ENCODE measurements around the gene ARID2. TPM values are rescaled to one million over a fixed set of nuclear protein-coding genes. Genes with fewer than 3 reads are reported as not detected.

The ARID2 gene
- total and polyA plus RNA-seq, 3 experiments from 2014 or later, result 12.9 to 26.7 (median 25.5) TPM

DNA sequence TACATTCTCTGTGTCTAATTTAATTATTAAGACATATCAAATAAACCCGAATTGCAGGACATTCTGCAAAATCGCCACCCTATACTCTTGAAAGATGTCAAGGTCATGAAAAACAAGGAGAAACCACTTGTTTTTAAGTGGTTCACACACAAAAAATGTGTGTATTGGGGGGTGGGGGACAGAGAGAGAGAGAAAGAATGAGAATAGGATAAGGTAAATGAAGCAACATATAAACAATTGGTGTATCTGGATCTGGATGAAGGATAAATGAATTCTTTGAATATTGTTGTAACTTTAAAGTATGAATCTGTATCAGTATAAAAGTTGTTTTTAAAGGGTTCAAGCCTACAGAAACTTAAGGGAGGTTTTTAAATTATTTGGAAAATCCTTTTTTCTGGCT lies 72.1 kb downstream of the ARID2 start:
- H3K27me3 ChIP-seq (ENCODE audit: insufficient read depth, low read length, poor library complexity, severe bottlenecking), result no peaks in the 10 kb centered on the region
- H3K27me3 Mint-ChIP-seq, result no peaks in the 10 kb centered on the region
- CTCF ChIA-PET, result no interaction called here

DNA sequence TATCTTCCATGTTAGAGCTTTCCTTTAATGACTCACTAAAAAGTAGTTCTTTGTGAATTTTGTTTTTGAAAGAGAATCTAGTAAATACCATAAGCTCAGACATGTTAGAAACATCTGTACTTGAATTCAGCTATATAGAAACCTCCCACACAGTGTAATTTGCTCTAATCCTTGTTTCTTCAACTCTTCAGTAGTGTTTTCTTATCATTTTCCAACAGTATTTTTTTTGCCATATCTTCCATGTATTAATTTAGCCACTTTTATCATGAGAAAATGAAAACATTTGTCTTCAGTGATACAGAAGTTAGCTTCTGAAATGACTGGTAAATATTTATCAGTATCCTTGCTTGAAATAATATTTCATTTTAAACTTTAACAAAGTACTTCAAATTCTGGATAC lies 73.6 kb downstream of the ARID2 start:
- Histone ChIP-seq H3K9me3 (ENCODE audit: low read length) (no peaks in the 10 kb centered on the region), H3K27ac (ENCODE audit: low read depth, low read length) (no peak overlapping the region), H3K36me3 (ENCODE audit: insufficient read depth, low read length) (no peaks in the 10 kb centered on the region), H3K27me3 (ENCODE audit: insufficient read depth, low read length, poor library complexity, severe bottlenecking) (no peaks in the 10 kb centered on the region), H3K4me1 (ENCODE audit: insufficient read depth, low read length) (no peaks in the 10 kb centered on the region), H3K4me3 (ENCODE audit: low read length) (no peak overlapping the region)
- peak overlapping the region in 3 of 8 donors; percentile 12 to 55 (median 19) for H3K27ac Mint-ChIP-seq
- DNase-seq, result no peak
- peaks cover 53 to 69% (median 63%) of the 10 kb centered on the region in 3 donors for H3K4me1 Mint-ChIP-seq
- H3K9me3 Mint-ChIP-seq, result no peaks in the 10 kb centered on the region
- CTCF ChIA-PET, result no interaction called here
- no peaks in the 10 kb centered on the region for H3K27me3 Mint-ChIP-seq
- no peak overlapping the region for H3K4me3 Mint-ChIP-seq
- POLR2A ChIA-PET, result no interaction called here
- H3K36me3 Mint-ChIP-seq, result peaks cover 6 to 14% (median 11%) of the 10 kb centered on the region in 3 donors

More for the DNA sequence above, 72.1 kb downstream of the ARID2 start:
- Mint-ChIP-seq H3K4me3 (no peak overlapping the region), H3K9me3 (no peaks in the 10 kb centered on the region), H3K27ac (peak overlapping the region in 1 of 8 donors; percentile 54), H3K36me3 (peaks cover 6 to 14% (median 11%) of the 10 kb centered on the region in 3 donors), H3K4me1 (peaks cover 47 to 57% (median 50%) of the 10 kb centered on the region in 3 donors)
- H3K4me3 ChIP-seq (ENCODE audit: low read length), result no peak overlapping the region
- no peak overlapping the region for H3K27ac ChIP-seq (ENCODE audit: low read depth, low read length)
- H3K9me3 ChIP-seq (ENCODE audit: low read length), result no peaks in the 10 kb centered on the region
- H3K36me3 ChIP-seq (ENCODE audit: insufficient read depth, low read length), result no peaks in the 10 kb centered on the region
- POLR2A ChIA-PET, result no interaction called here
- H3K4me1 ChIP-seq (ENCODE audit: insufficient read depth, low read length), result no peaks in the 10 kb centered on the region
- no peak for DNase-seq

DNA sequence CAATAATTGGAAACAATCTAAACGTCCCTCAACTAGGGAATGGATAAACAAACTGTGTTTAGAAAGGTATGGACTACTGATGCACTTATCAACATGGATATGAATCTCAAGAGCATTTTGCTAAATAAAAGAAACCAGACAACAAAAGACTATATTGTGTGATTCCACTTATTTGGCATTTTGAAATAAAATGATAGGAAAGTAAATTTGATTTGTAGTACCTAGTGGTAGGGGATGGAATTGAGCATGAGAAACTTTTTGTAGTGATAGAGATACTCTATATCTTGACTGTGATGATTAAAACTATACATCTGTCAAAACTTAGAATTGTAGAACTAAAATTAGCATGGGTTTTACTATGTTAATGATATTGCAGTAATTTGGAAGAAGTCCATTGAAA lies 87.1 kb downstream of the ARID2 start:
- POLR2A ChIA-PET, result no interaction called here
- Mint-ChIP-seq H3K36me3 (peaks cover 0 to 58% (median 11%) of the 10 kb centered on the region in 3 donors), H3K4me3 (no peak overlapping the region), H3K9me3 (no peaks in the 10 kb centered on the region), H3K4me1 (peaks cover 0 to 14% (median 4%) of the 10 kb centered on the region in 3 donors), H3K27me3 (no peaks in the 10 kb centered on the region), H3K27ac (no peak overlapping the region)
- Histone ChIP-seq H3K4me1 (ENCODE audit: insufficient read depth, low read length) (no peaks in the 10 kb centered on the region), H3K27me3 (ENCODE audit: insufficient read depth, low read length, poor library complexity, severe bottlenecking) (no peaks in the 10 kb centered on the region), H3K9me3 (ENCODE audit: low read length) (no peaks in the 10 kb centered on the region), H3K27ac (ENCODE audit: low read depth, low read length) (no peak overlapping the region), H3K36me3 (ENCODE audit: insufficient read depth, low read length) (peaks cover 8% of the 10 kb centered on the region), H3K4me3 (ENCODE audit: low read length) (no peak overlapping the region)
- CTCF ChIA-PET, result no interaction called here
- no peak for DNase-seq

DNA sequence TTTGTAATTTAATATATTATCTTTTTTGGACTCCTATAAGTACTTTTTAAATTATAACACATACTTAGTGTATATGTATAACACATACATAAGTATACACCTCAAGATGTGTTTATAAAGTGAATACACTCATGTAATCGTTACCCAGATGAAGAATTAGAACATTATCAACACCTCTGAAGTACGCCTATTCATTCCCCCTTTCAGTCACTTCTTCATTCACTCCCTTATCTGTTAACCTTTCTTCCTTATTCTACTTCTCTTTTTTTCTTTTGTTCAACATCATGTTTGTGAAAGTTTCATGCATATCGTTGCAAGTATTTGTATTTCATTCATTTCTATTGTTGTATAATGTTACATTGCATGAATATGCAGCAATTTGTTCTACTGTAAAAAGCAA lies 98.5 kb downstream of the ARID2 start:
- Histone ChIP-seq H3K4me3 (ENCODE audit: low read length) (no peak overlapping the region), H3K27ac (ENCODE audit: low read depth, low read length) (no peak overlapping the region), H3K27me3 (ENCODE audit: insufficient read depth, low read length, poor library complexity, severe bottlenecking) (no peaks in the 10 kb centered on the region), H3K36me3 (ENCODE audit: insufficient read depth, low read length) (peaks cover 13% of the 10 kb centered on the region), H3K4me1 (ENCODE audit: insufficient read depth, low read length) (no peaks in the 10 kb centered on the region), H3K9me3 (ENCODE audit: low read length) (no peaks in the 10 kb centered on the region)
- peaks cover 0 to 6% (median 0%) of the 10 kb centered on the region in 5 donors for H3K9me3 Mint-ChIP-seq
- peaks cover 29 to 54% (median 30%) of the 10 kb centered on the region in 3 donors for H3K36me3 Mint-ChIP-seq
- DNase-seq, result no peak
- no peaks in the 10 kb centered on the region for H3K27me3 Mint-ChIP-seq
- ChIA-PET CTCF (no interaction called here), POLR2A (no interaction called here)
- no peak overlapping the region for H3K27ac Mint-ChIP-seq
- H3K4me3 Mint-ChIP-seq, result no peak overlapping the region
- peaks cover 4 to 21% (median 21%) of the 10 kb centered on the region in 3 donors for H3K4me1 Mint-ChIP-seq

DNA sequence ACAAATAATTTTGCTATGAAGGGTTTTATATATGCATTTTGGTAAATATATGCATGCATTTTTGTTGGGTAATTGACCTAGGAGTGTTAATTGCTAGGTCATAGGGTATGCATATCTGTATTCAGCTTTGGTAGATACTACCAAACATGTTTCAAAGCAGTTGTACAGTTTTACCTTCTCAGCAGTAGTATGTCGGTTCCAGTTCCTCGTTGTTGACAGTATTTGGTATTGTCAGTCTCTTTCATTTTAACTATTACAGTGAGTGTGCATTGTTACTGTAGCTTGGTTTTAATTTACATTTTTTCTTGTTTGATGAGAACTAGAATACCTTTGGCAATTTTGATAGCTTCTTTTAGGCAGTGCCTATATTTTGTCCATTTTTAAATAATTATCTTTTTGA lies 98.9 kb downstream of the ARID2 start:
- Mint-ChIP-seq H3K9me3 (peaks cover 0 to 6% (median 0%) of the 10 kb centered on the region in 5 donors), H3K27ac (no peak overlapping the region), H3K36me3 (peaks cover 25 to 49% (median 26%) of the 10 kb centered on the region in 3 donors), H3K4me1 (peaks cover 6 to 24% (median 24%) of the 10 kb centered on the region in 3 donors), H3K27me3 (no peaks in the 10 kb centered on the region), H3K4me3 (no peak overlapping the region)
- ChIA-PET POLR2A (no interaction called here), CTCF (no interaction called here)
- Histone ChIP-seq H3K9me3 (ENCODE audit: low read length) (no peaks in the 10 kb centered on the region), H3K36me3 (ENCODE audit: insufficient read depth, low read length) (peaks cover 13% of the 10 kb centered on the region), H3K27ac (ENCODE audit: low read depth, low read length) (no peak overlapping the region), H3K4me3 (ENCODE audit: low read length) (no peak overlapping the region), H3K4me1 (ENCODE audit: insufficient read depth, low read length) (no peaks in the 10 kb centered on the region), H3K27me3 (ENCODE audit: insufficient read depth, low read length, poor library complexity, severe bottlenecking) (no peaks in the 10 kb centered on the region)
- no peak for DNase-seq

DNA sequence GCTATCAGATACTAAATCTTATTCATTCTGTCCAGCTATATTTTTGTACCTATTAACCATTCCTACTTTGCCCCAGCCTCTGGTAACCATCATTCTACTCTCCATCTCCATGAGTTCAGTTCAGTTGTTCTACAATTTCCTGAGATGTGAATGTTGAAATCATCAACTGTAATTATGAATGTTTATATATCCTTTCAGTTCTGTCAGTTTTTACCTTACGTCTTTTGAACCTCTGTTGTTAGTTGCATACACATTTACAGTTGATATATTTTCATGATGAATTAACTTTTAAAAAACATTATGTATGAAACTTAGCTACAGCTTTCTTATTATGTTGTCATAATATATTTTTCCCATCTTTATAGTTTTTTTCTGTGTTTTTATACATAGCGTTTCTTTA lies 102.1 kb downstream of the ARID2 start:
- Histone ChIP-seq H3K27ac (ENCODE audit: low read depth, low read length) (no peak overlapping the region), H3K27me3 (ENCODE audit: insufficient read depth, low read length, poor library complexity, severe bottlenecking) (no peaks in the 10 kb centered on the region), H3K9me3 (ENCODE audit: low read length) (no peaks in the 10 kb centered on the region), H3K36me3 (ENCODE audit: insufficient read depth, low read length) (peaks cover 4% of the 10 kb centered on the region), H3K4me3 (ENCODE audit: low read length) (no peak overlapping the region), H3K4me1 (ENCODE audit: insufficient read depth, low read length) (no peaks in the 10 kb centered on the region)
- H3K4me1 Mint-ChIP-seq, result peaks cover 5 to 28% (median 23%) of the 10 kb centered on the region in 3 donors
- POLR2A ChIA-PET, result no interaction called here
- no peak overlapping the region for H3K27ac Mint-ChIP-seq
- no peak overlapping the region for H3K4me3 Mint-ChIP-seq
- peaks cover 20 to 44% (median 24%) of the 10 kb centered on the region in 3 donors for H3K36me3 Mint-ChIP-seq
- H3K9me3 Mint-ChIP-seq, result peaks cover 0 to 6% (median 0%) of the 10 kb centered on the region in 5 donors
- CTCF ChIA-PET, result no interaction called here
- no peak for DNase-seq
- no peaks in the 10 kb centered on the region for H3K27me3 Mint-ChIP-seq

DNA sequence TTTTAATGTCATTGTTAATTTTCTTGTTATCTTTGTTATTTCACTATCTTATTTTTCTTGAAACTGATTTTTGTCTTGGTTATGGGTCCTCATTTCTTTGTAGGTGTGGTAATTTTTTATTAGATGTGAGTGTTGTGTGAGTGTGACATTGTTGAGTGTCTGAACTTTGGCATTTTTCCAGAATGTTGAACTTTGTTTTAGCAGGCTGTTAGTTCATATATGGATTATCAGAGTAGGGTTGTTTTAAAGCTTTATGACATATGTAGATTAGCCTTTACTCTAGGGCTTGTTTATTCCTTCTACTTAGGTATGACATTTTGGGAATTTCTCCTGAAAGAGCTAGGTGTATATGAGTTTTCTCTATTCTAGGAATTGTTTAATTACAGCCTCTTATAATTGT lies 103.9 kb downstream of the ARID2 start:
- Mint-ChIP-seq H3K27ac (peak overlapping the region in 1 of 8 donors; percentile 49), H3K4me3 (no peak overlapping the region), H3K9me3 (peaks cover 0 to 6% (median 0%) of the 10 kb centered on the region in 5 donors), H3K36me3 (peaks cover 22 to 52% (median 24%) of the 10 kb centered on the region in 3 donors), H3K4me1 (peaks cover 4 to 23% (median 15%) of the 10 kb centered on the region in 3 donors), H3K27me3 (no peaks in the 10 kb centered on the region)
- DNase-seq, result no peak
- Histone ChIP-seq H3K4me3 (ENCODE audit: low read length) (no peak overlapping the region), H3K27ac (ENCODE audit: low read depth, low read length) (no peak overlapping the region), H3K27me3 (ENCODE audit: insufficient read depth, low read length, poor library complexity, severe bottlenecking) (no peaks in the 10 kb centered on the region), H3K4me1 (ENCODE audit: insufficient read depth, low read length) (no peaks in the 10 kb centered on the region), H3K36me3 (ENCODE audit: insufficient read depth, low read length) (peaks cover 4% of the 10 kb centered on the region), H3K9me3 (ENCODE audit: low read length) (no peaks in the 10 kb centered on the region)
- ChIA-PET CTCF (no interaction called here), POLR2A (no interaction called here)

DNA sequence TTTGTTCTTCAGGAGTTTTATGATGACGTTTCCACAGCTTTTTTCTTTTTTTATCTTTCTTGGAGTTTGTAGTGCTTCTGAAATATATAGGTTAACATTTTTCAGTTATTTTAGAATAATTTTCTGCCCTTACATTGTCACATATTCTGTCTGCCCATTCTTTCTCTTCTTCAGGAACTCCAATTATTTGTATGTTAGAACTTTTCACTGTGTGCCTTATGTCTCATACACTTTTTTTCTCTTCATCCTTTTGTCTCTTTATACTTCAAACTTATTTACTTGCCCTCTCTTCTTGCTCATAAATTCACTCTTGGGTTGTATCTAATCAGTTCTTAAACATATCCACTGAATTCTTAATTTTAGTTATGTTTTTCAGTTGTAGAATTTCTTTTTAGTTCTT lies 105.3 kb downstream of the ARID2 start:
- H3K36me3 Mint-ChIP-seq, result peaks cover 25 to 60% (median 28%) of the 10 kb centered on the region in 3 donors
- Histone ChIP-seq H3K27me3 (ENCODE audit: insufficient read depth, low read length, poor library complexity, severe bottlenecking) (no peaks in the 10 kb centered on the region), H3K4me1 (ENCODE audit: insufficient read depth, low read length) (no peaks in the 10 kb centered on the region), H3K9me3 (ENCODE audit: low read length) (no peaks in the 10 kb centered on the region), H3K36me3 (ENCODE audit: insufficient read depth, low read length) (peaks cover 4% of the 10 kb centered on the region), H3K27ac (ENCODE audit: low read depth, low read length) (no peak overlapping the region), H3K4me3 (ENCODE audit: low read length) (no peak overlapping the region)
- peaks cover 0 to 6% (median 0%) of the 10 kb centered on the region in 5 donors for H3K9me3 Mint-ChIP-seq
- H3K4me3 Mint-ChIP-seq, result no peak overlapping the region
- ChIA-PET POLR2A (no interaction called here), CTCF (no interaction called here)
- H3K27ac Mint-ChIP-seq, result peak overlapping the region in 2 of 8 donors; percentile 2 to 64
- peaks cover 4 to 23% (median 15%) of the 10 kb centered on the region in 3 donors for H3K4me1 Mint-ChIP-seq
- no peaks in the 10 kb centered on the region for H3K27me3 Mint-ChIP-seq
- DNase-seq, result no peak
